H1 (cell line): ENCODE measurements around the gene SPOCD1. TPM values are rescaled to one million over a fixed set of nuclear protein-coding genes. Genes with fewer than 3 reads are reported as not detected.

Experiments used
- CTCF ChIA-PET: fragments of 300-600 bp; sonication (Branson Sonifier 250); formaldehyde crosslinking; loops from one replicate; lab custom pipeline; 2021; ENCODE audit not compliant: partially characterized antibody; lab: Charles Lee
- POLR2A ChIA-PET: fragments of 300-600 bp; sonication (Branson Sonifier 250); formaldehyde crosslinking; loops from one replicate; lab custom pipeline; 2021; ENCODE audit warnings: inconsistent platforms; ENCODE audit not compliant: partially characterized antibody; lab: Charles Lee
- DNase-seq, 2 experiments: peaks; one replicate each; pipeline versions ENCODE4 v3.0.0 to v3.0.0-alpha.2; 2010 to 2022; ENCODE audit warnings: low spot score in 2 of 2, low read depth in 1 of 2, mixed read lengths in 1 of 2
- FAIRE-seq: peaks from 2 replicates; lab custom pipeline; 2011; peaks lifted over from hg19 to GRCh38; lab: Jason Lieb, UNC
- H2AFZ ChIP-seq: 2 replicates; pipeline ENCODE4 v1.8.1; 2012; ENCODE audit warnings: low read length, inconsistent platforms
- H2AK5ac ChIP-seq: 2 replicates; pipeline ENCODE4 v1.6.1; 2013; ENCODE audit warnings: low read depth, low read length
- H2BK120ac ChIP-seq: replicated peaks from 2 replicates; pipeline ENCODE3; 2013; ENCODE audit warnings: low read depth, low read length, inconsistent platforms
- H2BK12ac ChIP-seq: 2 replicates; pipeline ENCODE4 v1.6.1; 2013; ENCODE audit warnings: low read depth, low read length
- H2BK15ac ChIP-seq: 2 replicates; pipeline ENCODE4 v1.6.1; 2013; ENCODE audit warnings: low read length
- H2BK20ac ChIP-seq: 2 replicates; pipeline ENCODE4 v1.6.1; 2013; ENCODE audit warnings: low read length
- H2BK5ac ChIP-seq: 2 replicates; pipeline ENCODE4 v1.6.1; 2013; ENCODE audit warnings: low read depth, low read length
- H3K14ac ChIP-seq: 2 replicates; pipeline ENCODE4 v1.6.1; 2013; ENCODE audit warnings: inconsistent platforms; ENCODE audit not compliant: insufficient read length
- H3K18ac ChIP-seq: 2 replicates; pipeline ENCODE4 v1.6.1; 2013; ENCODE audit warnings: low read length; ENCODE audit errors: extremely low read depth
- H3K23ac ChIP-seq: 2 replicates; pipeline ENCODE4 v1.6.1; 2013; ENCODE audit warnings: inconsistent platforms; ENCODE audit not compliant: insufficient read length
- H3K23me2 ChIP-seq: 2 replicates; pipeline ENCODE4 v1.6.1; 2013; ENCODE audit warnings: low read depth, low read length
- H3K27ac ChIP-seq: 2 replicates; pipeline ENCODE4 v1.6.1; 2011; ENCODE audit warnings: low read depth, low read length, inconsistent platforms
- H3K27me3 ChIP-seq, 4 experiments: replicated peaks in 1 of 4; 1 replicate in 1 of 4; 2 replicates in 3 of 4; pipeline versions ENCODE4 v1.6.1 to v1.8.1; 2011 to 2013; ENCODE audit warnings: low read length in 3 of 4, mild to moderate bottlenecking in 3 of 4, inconsistent platforms in 2 of 4, mixed read lengths in 2 of 4, moderate library complexity in 1 of 4; ENCODE audit not compliant: control insufficient read depth in 3 of 4, insufficient read depth in 3 of 4; ENCODE audit errors: extremely low read depth in 1 of 4
- H3K36me3 ChIP-seq, 4 experiments: 2 replicates each; pipeline versions ENCODE4 v1.6.1 to v1.8.1; 2011 to 2013; ENCODE audit warnings: mild to moderate bottlenecking in 4 of 4, low read length in 3 of 4, moderate library complexity in 2 of 4, control low read depth in 1 of 4, inconsistent platforms in 1 of 4; ENCODE audit not compliant: insufficient read depth in 4 of 4, control insufficient read depth in 2 of 4
- H3K4ac ChIP-seq: replicated peaks from 2 replicates; pipeline ENCODE3; 2013; ENCODE audit warnings: low read length, low read depth, mixed read lengths, inconsistent platforms; ENCODE audit not compliant: insufficient read length
- H3K4me1 ChIP-seq, 4 experiments: replicated peaks in 1 of 4; 1 replicate in 1 of 4; 2 replicates in 3 of 4; pipeline versions ENCODE4 v1.6.1 to v1.8.1; 2011 to 2013; ENCODE audit warnings: low read length in 3 of 4, inconsistent platforms in 2 of 4, mixed read lengths in 1 of 4; ENCODE audit not compliant: insufficient read depth in 4 of 4, control insufficient read depth in 3 of 4
- H3K4me2 ChIP-seq, 2 experiments: 2 replicates each; pipeline versions ENCODE4 v1.6.1 to v1.8.1; 2011 to 2013; ENCODE audit warnings: low read depth in 2 of 2, low read length in 2 of 2, control low read depth in 1 of 2, inconsistent platforms in 1 of 2, mild to moderate bottlenecking in 1 of 2; ENCODE audit not compliant: insufficient read depth in 1 of 2
- H3K4me3 ChIP-seq, 4 experiments: fragments of 200-600, 300-600 bp in 1 of 4; sonication (generic), shearing (Covaris generic), sonication (Bioruptor Twin) in 1 of 4; 2 replicates each; pipeline versions ENCODE4 v1.5.1 to v1.8.1; 2011 to 2016; ENCODE audit warnings: low read length in 4 of 4, low read depth in 3 of 4, control low read depth in 2 of 4, inconsistent platforms in 2 of 4, mild to moderate bottlenecking in 2 of 4, mixed read lengths in 1 of 4, moderate library complexity in 1 of 4; ENCODE audit not compliant: insufficient read depth in 2 of 4; ENCODE audit errors: extremely low read depth in 1 of 4
- H3K56ac ChIP-seq: replicated peaks from 2 replicates; pipeline ENCODE3; 2013; ENCODE audit warnings: low read depth, mild to moderate bottlenecking, mixed read lengths, low read length, inconsistent platforms; ENCODE audit not compliant: insufficient read length
- H3K79me1 ChIP-seq: 2 replicates; pipeline ENCODE4 v1.6.1; 2013; ENCODE audit warnings: low read depth, low read length, control low read depth
- H3K79me2 ChIP-seq, 2 experiments: 2 replicates each; pipeline versions ENCODE4 v1.6.1 to v1.8.1; 2012 to 2013; ENCODE audit warnings: low read length in 2 of 2, mild to moderate bottlenecking in 2 of 2, inconsistent platforms in 1 of 2; ENCODE audit not compliant: insufficient read depth in 2 of 2, control insufficient read depth in 1 of 2
- H3K9ac ChIP-seq, 4 experiments: replicated peaks in 1 of 4; 1 replicate in 1 of 4; 2 replicates in 3 of 4; pipeline versions ENCODE4 v1.6.1 to v1.8.1; 2011 to 2013; ENCODE audit warnings: low read depth in 3 of 4, low read length in 3 of 4, control low read depth in 2 of 4, mild to moderate bottlenecking in 2 of 4, moderate library complexity in 2 of 4, inconsistent platforms in 1 of 4; ENCODE audit errors: extremely low read depth in 1 of 4
- H3K9me3 ChIP-seq, 2 experiments: 2 replicates each; pipeline versions ENCODE4 v1.6.1 to v1.8.1; 2012 to 2013; ENCODE audit warnings: mild to moderate bottlenecking in 2 of 2, moderate library complexity in 2 of 2, control low read depth in 1 of 2, inconsistent platforms in 1 of 2, low read depth in 1 of 2, low read length in 1 of 2, mixed read lengths in 1 of 2; ENCODE audit not compliant: insufficient read depth in 2 of 2
- H4K20me1 ChIP-seq, 2 experiments: replicated peaks in 1 of 2; 2 replicates each; pipeline versions ENCODE3 to v1.8.1; 2011 to 2013; ENCODE audit warnings: inconsistent platforms in 2 of 2, low read length in 2 of 2, mild to moderate bottlenecking in 1 of 2; ENCODE audit not compliant: insufficient read depth in 2 of 2, control insufficient read depth in 1 of 2
- H4K5ac ChIP-seq: 2 replicates; pipeline ENCODE4 v1.6.1; 2013; ENCODE audit warnings: low read length, low read depth, mixed read lengths, inconsistent platforms; ENCODE audit not compliant: insufficient read length
- H4K8ac ChIP-seq: 2 replicates; pipeline ENCODE4 v1.8.0; 2013; ENCODE audit warnings: mild to moderate bottlenecking, moderate library complexity, low read length, inconsistent platforms; ENCODE audit not compliant: insufficient read depth; ENCODE audit errors: extremely low read depth
- H4K91ac ChIP-seq: replicated peaks from 2 replicates; pipeline ENCODE3; 2013; ENCODE audit warnings: low read length, mixed read lengths, inconsistent platforms; ENCODE audit not compliant: insufficient read length
- ATF3 ChIP-seq: IDR thresholded peaks from 2 replicates; pipeline ENCODE4 v1.6.1; 2011; ENCODE audit warnings: low read depth, mild to moderate bottlenecking, low read length; ENCODE audit not compliant: insufficient read depth
- BRCA1 ChIP-seq: IDR thresholded peaks from 2 replicates; pipeline ENCODE4 v1.6.1; 2012; ENCODE audit warnings: low read depth, low read length, improper control_type of control experiment
- CEBPB ChIP-seq: IDR thresholded peaks from 2 replicates; pipeline ENCODE4 v1.6.1; 2012; ENCODE audit warnings: low read depth, low read length
- CHD1 ChIP-seq: IDR thresholded peaks from 2 replicates; pipeline ENCODE4 v1.6.1; 2012; ENCODE audit warnings: low read depth, low read length, improper control_type of control experiment
- JUND ChIP-seq: IDR thresholded peaks from 2 replicates; pipeline ENCODE4 v1.6.1; 2011; ENCODE audit warnings: mild to moderate bottlenecking, improper control_type of control experiment, low read length
- MAFK ChIP-seq: IDR thresholded peaks from 2 replicates; pipeline ENCODE4 v1.6.1; 2012; ENCODE audit warnings: low read depth, mild to moderate bottlenecking, improper control_type of control experiment, low read length
- SIX5 ChIP-seq: IDR thresholded peaks from 2 replicates; pipeline ENCODE4 v1.6.1; 2011; ENCODE audit warnings: mild to moderate bottlenecking, low read depth, low read length
- SP4 ChIP-seq: IDR thresholded peaks from 2 replicates; pipeline ENCODE4 v1.6.1; 2012; ENCODE audit warnings: low read length, inconsistent platforms
- TAF7 ChIP-seq: optimal IDR thresholded peaks from 2 replicates; pipeline ENCODE3; 2011; ENCODE audit warnings: low read depth, mild to moderate bottlenecking, inconsistent platforms, low read length, moderate library complexity, borderline replicate concordance
- TBP ChIP-seq: IDR thresholded peaks from 2 replicates; pipeline ENCODE4 v1.6.1; 2011; ENCODE audit warnings: low read depth, low read length, improper control_type of control experiment
- WGBS, 2 experiments: shearing (Covaris generic) in 1 of 2; methylation state at CpG; one replicate each; pipeline versions ENCODE4 v1.1.6 to v1.1.7; 2013 to 2015; ENCODE audit warnings: low lambda C conversion rate in 2 of 2, mixed read lengths in 2 of 2, inconsistent platforms in 1 of 2, low coverage in 1 of 2, missing lambda C conversion rate in 1 of 2; ENCODE audit not compliant: insufficient replicate concordance in 2 of 2, insufficient coverage in 1 of 2, insufficient read length in 1 of 2; ENCODE audit errors: extremely low coverage in 1 of 2, missing lambda C conversion rate in 1 of 2; 5-methylcytosine and 5-hydroxymethylcytosine counted together
- polyA plus RNA-seq, 7 experiments: library from polyadenylated mRNA; depleted of rRNA in 3 of 7; stranded (reverse) in 5 of 7; unstranded in 2 of 7; fragments of >200 nt in 5 of 7; fragments of 200-250 nt in 2 of 7; gene quantifications; 1 replicate in 5 of 7; 2 replicates in 1 of 7; 4 replicates in 1 of 7; pipeline versions ENCODE4 v1.2.1 to v1.2.3, GENCODE V29; 2011 to 2013; ENCODE audit warnings: missing spikeins in 2 of 7, mixed read lengths in 2 of 7
- total RNA-seq: library from RNA; stranded (reverse); fragmentation: NEBNext Ultra II Directional; extraction: Animal tissue kit (Norgen Biotek cat#: 25700); gene quantifications from 2 replicates; pipeline ENCODE4 v1.2.1, GENCODE V29; 2021

SPOCD1 gene
- total and polyA plus RNA-seq, 2 of the 8 experiments (the other 6 are each of a cell fraction or from before 2014, with no cell fraction given) = 1.8 to 2.9 TPM

- H4K5ac ChIP-seq = no peak overlapping the region
- no peak overlapping the region for H2BK120ac ChIP-seq
- DNase-seq = no peak
- H3K4me2 ChIP-seq = no peak overlapping the region
- WGBS, 2 experiments = 97% methylated on average over 3 of the region's 3 CpGs; no CpG with 5 or more reads in 1 of the 2 experiments
- no peak overlapping the region for H4K91ac ChIP-seq
- peaks cover 0 to 4% (median 0%) of the 10 kb centered on the region in 4 experiments; a peak in 2 of 7 replicates for H3K4me1 ChIP-seq
- no peak overlapping the region for H2AK5ac ChIP-seq
- no peak overlapping the region for H3K9ac ChIP-seq
- H2BK15ac ChIP-seq = no peak overlapping the region
- ChIA-PET POLR2A (interaction anchor here (0.6 kb wide), 1 partner anchor 26 kb away, joined by 3 read pairs; no protein-coding TSS in a partner anchor), CTCF (interaction anchor here (1.8 kb wide), 1 partner anchor 105 kb away, joined by 7 read pairs; no protein-coding TSS in a partner anchor)
- no peak overlapping the region for H3K27ac ChIP-seq
- no peaks in the 10 kb centered on the region for H3K36me3 ChIP-seq
- no peak overlapping the region for H3K4ac ChIP-seq
- no peak overlapping the region for H3K56ac ChIP-seq
- H2BK12ac ChIP-seq = no peak overlapping the region
- no peak overlapping the region for H2BK20ac ChIP-seq
- no peaks in the 10 kb centered on the region for H3K79me1 ChIP-seq
- no peak overlapping the region for H3K14ac ChIP-seq
- no peak overlapping the region for H3K23ac ChIP-seq
- TF ChIP-seq MAFK = no peak
- no peak for TF ChIP-seq SP4
- no peak for TF ChIP-seq TBP
- no peak for TF ChIP-seq BRCA1
- TF ChIP-seq JUND = no peak
- TF ChIP-seq CEBPB = no peak
- TF ChIP-seq SIX5 = no peak
- TF ChIP-seq CHD1 = no peak
- TF ChIP-seq TAF7 = no peak
- TF ChIP-seq ATF3 = no peak
- no peaks in the 10 kb centered on the region; a peak in 1 of 7 replicates for H3K27me3 ChIP-seq
- H3K9me3 ChIP-seq = no peaks in the 10 kb centered on the region
- no peak overlapping the region for H2BK5ac ChIP-seq
- no peak overlapping the region for H3K4me3 ChIP-seq
- no peak for FAIRE-seq
- H4K8ac ChIP-seq = no peak overlapping the region
- no peaks in the 10 kb centered on the region for H3K79me2 ChIP-seq
- no peaks in the 10 kb centered on the region for H3K23me2 ChIP-seq
- H3K18ac ChIP-seq = no peak overlapping the region
- no peaks in the 10 kb centered on the region for H4K20me1 ChIP-seq
- H2AFZ ChIP-seq = no peak overlapping the region
These were observed 43.2 kb upstream of the SPOCD1 start for GRCh38 chr1:31859044-31859443.
